Measurements from ENCODE around the gene SCOC.

SCOC gene

GRCh38 chr4:140346136-140346535 lies 27.3 kb upstream of the SCOC start:
- in situ Hi-C loops (cut with HindIII; ENCODE audit: low sequenced_read_pairs) = no loop called here
- TF ChIP-seq, protein P1, sequence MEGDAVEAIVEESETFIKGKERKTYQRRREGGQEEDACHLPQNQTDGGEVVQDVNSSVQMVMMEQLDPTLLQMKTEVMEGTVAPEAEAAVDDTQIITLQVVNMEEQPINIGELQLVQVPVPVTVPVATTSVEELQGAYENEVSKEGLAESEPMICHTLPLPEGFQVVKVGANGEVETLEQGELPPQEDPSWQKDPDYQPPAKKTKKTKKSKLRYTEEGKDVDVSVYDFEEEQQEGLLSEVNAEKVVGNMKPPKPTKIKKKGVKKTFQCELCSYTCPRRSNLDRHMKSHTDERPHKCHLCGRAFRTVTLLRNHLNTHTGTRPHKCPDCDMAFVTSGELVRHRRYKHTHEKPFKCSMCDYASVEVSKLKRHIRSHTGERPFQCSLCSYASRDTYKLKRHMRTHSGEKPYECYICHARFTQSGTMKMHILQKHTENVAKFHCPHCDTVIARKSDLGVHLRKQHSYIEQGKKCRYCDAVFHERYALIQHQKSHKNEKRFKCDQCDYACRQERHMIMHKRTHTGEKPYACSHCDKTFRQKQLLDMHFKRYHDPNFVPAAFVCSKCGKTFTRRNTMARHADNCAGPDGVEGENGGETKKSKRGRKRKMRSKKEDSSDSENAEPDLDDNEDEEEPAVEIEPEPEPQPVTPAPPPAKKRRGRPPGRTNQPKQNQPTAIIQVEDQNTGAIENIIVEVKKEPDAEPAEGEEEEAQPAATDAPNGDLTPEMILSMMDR (IDR thresholded peaks at IDR 0.05; ENCODE audit: low read depth, low read length) = no peak
- no peak overlapping the region for H3K4me3 ChIP-seq (ENCODE audit: low read depth, low read length)
- DNase-seq (ENCODE audit: low read depth, low spot score) = no peak

GRCh38 chr4:140349816-140350215 lies 23.6 kb upstream of the SCOC start:
- in situ Hi-C loops (cut with HindIII; ENCODE audit: low sequenced_read_pairs) = no loop called here
- TF ChIP-seq, protein P1 (IDR thresholded peaks at IDR 0.05; ENCODE audit: low read depth, low read length) = no peak

GRCh38 chr4:140351093-140352075 lies 22.1 kb upstream of the SCOC start:
- no peak for DNase-seq (ENCODE audit: low read depth, low spot score)
- in situ Hi-C loops (cut with HindIII; ENCODE audit: low sequenced_read_pairs) = no loop called here
- TF ChIP-seq, protein P1 (IDR thresholded peaks at IDR 0.05; ENCODE audit: low read depth, low read length) = no peak
- H3K4me3 ChIP-seq (ENCODE audit: low read depth, low read length) = no peak overlapping the region

More at GRCh38 chr4:140349816-140350215, 23.6 kb upstream of the SCOC start:
- no peak overlapping the region for H3K4me3 ChIP-seq (ENCODE audit: low read depth, low read length)
- DNase-seq (ENCODE audit: low read depth, low spot score) = no peak

DNA sequence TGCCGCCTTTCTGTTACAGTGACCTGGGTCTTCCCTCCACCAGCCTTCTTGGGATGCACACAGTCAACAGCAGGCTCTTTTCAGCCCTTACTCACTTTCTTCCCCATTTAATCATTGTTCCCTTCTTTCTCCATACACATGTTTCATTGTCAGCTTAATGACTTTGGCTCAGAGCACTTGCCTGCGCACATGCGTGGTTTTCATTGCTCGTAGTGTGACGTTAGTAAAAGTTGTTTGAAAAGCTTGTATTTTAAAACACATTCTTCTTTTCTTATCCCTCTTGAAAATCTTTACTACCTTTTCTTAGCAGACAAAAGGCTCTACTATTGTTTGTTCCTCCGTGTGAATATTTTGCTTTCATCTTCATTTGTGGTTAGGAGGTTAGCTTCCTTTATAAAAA lies 19.7 kb upstream of the SCOC start:
- H3K4me3 ChIP-seq (ENCODE audit: low read depth, low read length) = no peak overlapping the region
- TF ChIP-seq, protein P1 (IDR thresholded peaks at IDR 0.05; ENCODE audit: low read depth, low read length) = no peak
- no peak for DNase-seq (ENCODE audit: low read depth, low spot score)
- in situ Hi-C loops (cut with HindIII; ENCODE audit: low sequenced_read_pairs) = no loop called here

- no peak for DNase-seq (ENCODE audit: low read depth, low spot score)
- TF ChIP-seq, protein P1 (IDR thresholded peaks at IDR 0.05; ENCODE audit: low read depth, low read length) = no peak
- in situ Hi-C loops (cut with HindIII; ENCODE audit: low sequenced_read_pairs) = no loop called here
- no peak overlapping the region for H3K4me3 ChIP-seq (ENCODE audit: low read depth, low read length)
Measured at GRCh38 chr4:140355288-140355687, 18.2 kb upstream of the SCOC start.

DNA sequence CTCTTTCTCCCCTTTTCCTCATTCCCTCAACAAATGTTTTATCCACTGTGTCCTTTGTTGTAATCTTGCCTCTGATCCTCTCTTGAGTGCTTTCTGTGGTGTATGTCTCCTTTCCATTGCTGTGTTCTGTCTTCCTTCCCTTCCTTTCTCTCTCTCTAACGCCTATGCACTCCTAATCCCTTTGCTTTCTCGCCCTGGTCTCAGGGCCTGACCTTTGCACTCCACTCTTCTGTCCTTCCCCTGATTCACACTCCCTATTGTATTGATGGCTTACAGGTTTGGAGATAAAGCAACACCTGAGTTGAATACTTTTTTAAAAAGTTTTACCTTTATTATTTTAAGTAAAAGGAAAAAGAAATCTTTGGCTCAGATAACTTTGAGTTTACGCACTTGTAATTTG lies 15.6 kb upstream of the SCOC start:
- in situ Hi-C loops (cut with HindIII; ENCODE audit: low sequenced_read_pairs) = no loop called here
- H3K4me3 ChIP-seq (ENCODE audit: low read depth, low read length) = no peak overlapping the region
- DNase-seq (ENCODE audit: low read depth, low spot score) = no peak
- TF ChIP-seq, protein P1 (IDR thresholded peaks at IDR 0.05; ENCODE audit: low read depth, low read length) = no peak

Measured in astrocyte of the spinal cord (primary cell).